Neural cell (in vitro differentiated cells): ENCODE data around the gene ZFP36. TPM values are rescaled to one million over a fixed set of nuclear protein-coding genes. Genes with fewer than 3 reads are reported as not detected.

ENCODE experiments used
- H2AFZ ChIP-seq: fragments of 200-600, 300-800 bp; sonication (generic), shearing (Covaris generic); 2 replicates; pipeline ENCODE4 v1.6.0; 2014; ENCODE audit warnings: low read depth, mild to moderate bottlenecking, antibody characterized with exemption, low read length, moderate library complexity
- H3F3A ChIP-seq: fragments of 200-600 bp; shearing (Covaris generic); 2 replicates; pipeline ENCODE4 v1.6.1; 2016; ENCODE audit warnings: mild to moderate bottlenecking, moderate library complexity, mixed read lengths, antibody characterized with exemption, low read length; ENCODE audit not compliant: insufficient read depth, poor library complexity, severe bottlenecking
- H3K27ac ChIP-seq: fragments of 200-600, 300-800 bp; sonication (generic), shearing (Covaris generic); 2 replicates; pipeline ENCODE4 v1.5.1; 2014; ENCODE audit warnings: mild to moderate bottlenecking, low read length, moderate library complexity
- H3K27me3 ChIP-seq: fragments of 300-800, 200-600 bp; sonication (generic), shearing (Covaris generic); 2 replicates; pipeline ENCODE4 v1.6.0; 2014; ENCODE audit warnings: mild to moderate bottlenecking, low read depth, low read length, moderate library complexity; ENCODE audit not compliant: insufficient read depth
- H3K36me3 ChIP-seq: fragments of 300-800, 200-600 bp; sonication (generic), shearing (Covaris generic); 2 replicates; pipeline ENCODE4 v1.5.1; 2014; ENCODE audit warnings: mild to moderate bottlenecking, antibody characterized with exemption, low read length, moderate library complexity; ENCODE audit not compliant: insufficient read depth
- H3K4me2 ChIP-seq: fragments of 300-800, 200-600 bp; sonication (generic), shearing (Covaris generic); 2 replicates; pipeline ENCODE4 v1.6.0; 2014; ENCODE audit warnings: mild to moderate bottlenecking, low read length
- H3K4me3 ChIP-seq: fragments of 300-800, 200-600 bp; sonication (generic), shearing (Covaris generic); 2 replicates; pipeline ENCODE4 v1.5.1; 2014; ENCODE audit warnings: mild to moderate bottlenecking, low read length, moderate library complexity
- H3K79me2 ChIP-seq: fragments of 200-600 bp; shearing (Covaris generic); replicated peaks from 2 replicates; pipeline ENCODE4 v1.6.0; 2014; ENCODE audit warnings: mild to moderate bottlenecking, low read length, moderate library complexity; ENCODE audit not compliant: insufficient read depth
- H3K9ac ChIP-seq: fragments of 300-800, 200-600 bp; sonication (generic), shearing (Covaris generic); 2 replicates; pipeline ENCODE4 v1.6.1; 2016; ENCODE audit warnings: mild to moderate bottlenecking, low read length, mixed read lengths
- H3K9me2 ChIP-seq: fragments of 200-600 bp; shearing (Covaris generic); 2 replicates; pipeline ENCODE4 v1.6.1; 2016; ENCODE audit warnings: mild to moderate bottlenecking, low read length, mixed read lengths; ENCODE audit not compliant: insufficient read depth
- H3K9me3 ChIP-seq: fragments of 200-600, 300-800 bp; sonication (generic), shearing (Covaris generic); 2 replicates; pipeline ENCODE4 v1.6.1; 2016; ENCODE audit warnings: mild to moderate bottlenecking, mixed run types, low read length, moderate library complexity, mixed read lengths
- H4K20me1 ChIP-seq: fragments of 200-600 bp; shearing (Covaris generic); 2 replicates; pipeline ENCODE4 v1.6.1; 2016; ENCODE audit warnings: mild to moderate bottlenecking, mixed run types; ENCODE audit not compliant: insufficient read depth
- CTCF ChIP-seq: fragments of 450-650 bp; IDR thresholded peaks from 2 replicates; pipeline ENCODE4 v1.5.1; 2014; ENCODE audit warnings: antibody characterized with exemption, mild to moderate bottlenecking, moderate library complexity; ENCODE audit not compliant: poor library complexity, severe bottlenecking
- EP300 ChIP-seq: fragments of 450-650 bp; conservative IDR thresholded peaks from 2 replicates; pipeline ENCODE4 v1.6.1; 2014; ENCODE audit warnings: antibody characterized with exemption, mild to moderate bottlenecking, moderate library complexity; ENCODE audit not compliant: poor library complexity, severe bottlenecking
- EZH2 ChIP-seq: fragments of 200-600, 300-800 bp; shearing (Covaris generic), sonication (generic); IDR thresholded peaks from 2 replicates; pipeline ENCODE4 v1.6.1; 2014; ENCODE audit warnings: antibody characterized with exemption, low read length, borderline replicate concordance, mild to moderate bottlenecking; ENCODE audit not compliant: insufficient read depth, poor library complexity, severe bottlenecking
- MXI1 ChIP-seq: fragments of 450-650 bp; conservative IDR thresholded peaks from 2 replicates; pipeline ENCODE4 v1.6.1; 2014; ENCODE audit warnings: antibody characterized with exemption, mild to moderate bottlenecking; ENCODE audit not compliant: poor library complexity, severe bottlenecking
- POLR2AphosphoS5 ChIP-seq: IDR thresholded peaks from 2 replicates; pipeline ENCODE4 v1.6.1; 2012
- RAD21 ChIP-seq: fragments of 450-650 bp; conservative IDR thresholded peaks from 2 replicates; pipeline ENCODE4 v1.6.1; 2014; ENCODE audit warnings: antibody characterized with exemption, mild to moderate bottlenecking, moderate library complexity
- REST ChIP-seq: IDR thresholded peaks from 2 replicates; pipeline ENCODE4 v1.6.1; 2012; ENCODE audit warnings: borderline replicate concordance
- SMC3 ChIP-seq: fragments of 450-650 bp; conservative IDR thresholded peaks from 2 replicates; pipeline ENCODE4 v1.6.1; 2014; ENCODE audit warnings: antibody characterized with exemption, mild to moderate bottlenecking, moderate library complexity; ENCODE audit not compliant: poor library complexity
- TAF1 ChIP-seq: IDR thresholded peaks from 2 replicates; pipeline ENCODE4 v1.6.1; 2012; ENCODE audit warnings: low read depth
- polyA plus RNA-seq: library from polyadenylated mRNA; depleted of rRNA; stranded (reverse); fragments of >200 nt; gene quantifications from 2 replicates; pipeline ENCODE4 v1.2.3, GENCODE V29; 2014

ZFP36 gene
- polyA plus RNA-seq, 1 donor from 2014 or later, result not detected

- Histone ChIP-seq H3K27ac (no peak overlapping the region), H3F3A (no peaks in the 10 kb centered on the region), H4K20me1 (no peaks in the 10 kb centered on the region), H3K9me2 (no peaks in the 10 kb centered on the region), H3K27me3 (no peaks in the 10 kb centered on the region), H2AFZ (no peak overlapping the region), H3K36me3 (no peaks in the 10 kb centered on the region), H3K4me2 (no peak overlapping the region), H3K79me2 (no peaks in the 10 kb centered on the region), H3K9me3 (no peaks in the 10 kb centered on the region), H3K4me3 (no peak overlapping the region), H3K9ac (no peak overlapping the region)
- TF ChIP-seq EP300, result no peak
- TF ChIP-seq SMC3, result no peak
- no peak for TF ChIP-seq MXI1
- TF ChIP-seq TAF1, result no peak
- no peak for TF ChIP-seq POLR2AphosphoS5
- TF ChIP-seq REST, result no peak
- no peak for TF ChIP-seq CTCF
- TF ChIP-seq RAD21, result no peak
- no peak for TF ChIP-seq EZH2
These were observed 26.7 kb upstream of the ZFP36 start for GRCh38 chr19:39379865-39380396.

- no peaks in the 10 kb centered on the region for H3K9me2 ChIP-seq
- H3K9ac ChIP-seq, result no peak overlapping the region
- TF ChIP-seq EZH2, result no peak
- no peak for TF ChIP-seq CTCF
- no peak for TF ChIP-seq TAF1
- TF ChIP-seq RAD21, result no peak
- TF ChIP-seq EP300, result no peak
- no peak for TF ChIP-seq POLR2AphosphoS5
- TF ChIP-seq MXI1, result no peak
- no peak for TF ChIP-seq REST
- no peak for TF ChIP-seq SMC3
- no peak overlapping the region for H3K4me2 ChIP-seq
- no peak overlapping the region for H2AFZ ChIP-seq
- H3K79me2 ChIP-seq, result no peaks in the 10 kb centered on the region
- H3K9me3 ChIP-seq, result no peaks in the 10 kb centered on the region
- H3F3A ChIP-seq, result no peaks in the 10 kb centered on the region
- no peaks in the 10 kb centered on the region for H3K36me3 ChIP-seq
- no peaks in the 10 kb centered on the region for H4K20me1 ChIP-seq
- no peaks in the 10 kb centered on the region for H3K27me3 ChIP-seq
- no peak overlapping the region for H3K27ac ChIP-seq
- no peak overlapping the region for H3K4me3 ChIP-seq
These were observed 25.8 kb upstream of the ZFP36 start for GRCh38 chr19:39380521-39381502.
